KOPT-K1 (cell line): ENCODE data around the gene AARS2.
A peak's percentile ranks its signal among the peaks of the same experiment; 100 is the strongest.
"Not testable (repeated sequence)": the region's sequence is repeated elsewhere in the genome, so short reads cannot be mapped to it uniquely, and the experiment has no call there.

ENCODE experiments used
- H3K27ac ChIP-seq: fragments of 200-600 bp; sonication (generic); 2 replicates; pipeline ENCODE4 v1.5.1; 2016; ENCODE audit warnings: antibody characterized with exemption, mild to moderate bottlenecking, low read depth, low read length; ENCODE audit not compliant: poor library complexity, severe bottlenecking
- H3K36me3 ChIP-seq: fragments of 200-600 bp; sonication (generic); 2 replicates; pipeline ENCODE4 v1.5.1; 2017; ENCODE audit warnings: antibody characterized with exemption, mild to moderate bottlenecking, low read length, moderate library complexity; ENCODE audit not compliant: insufficient read depth
- H3K9me3 ChIP-seq: fragments of 200-600 bp; sonication (generic); 2 replicates; pipeline ENCODE4 v1.5.1; 2017; ENCODE audit warnings: antibody characterized with exemption, low read length, mild to moderate bottlenecking; ENCODE audit not compliant: insufficient read depth, poor library complexity, severe bottlenecking

The AARS2 gene

GRCh38 chr6:44312901-44313788 is at the start of gene AARS2:
Gene AARS2 (minus strand): TSS chr6:44313347. CDS start chr6:44313323, 24 bp downstream.
- Histone ChIP-seq H3K27ac (peak within 1 kb of the TSS; percentile 81), H3K9me3 (no peaks in the 10 kb centered on the region), H3K36me3 (peaks cover 38% of the 10 kb centered on the region)

GRCh38 chr6:44361947-44362346 is 48.8 kb upstream of the AARS2 start:
- no peaks in the 10 kb centered on the region for H3K9me3 ChIP-seq
- no peaks in the 10 kb centered on the region for H3K36me3 ChIP-seq
- H3K27ac ChIP-seq = no peak overlapping the region

DNA sequence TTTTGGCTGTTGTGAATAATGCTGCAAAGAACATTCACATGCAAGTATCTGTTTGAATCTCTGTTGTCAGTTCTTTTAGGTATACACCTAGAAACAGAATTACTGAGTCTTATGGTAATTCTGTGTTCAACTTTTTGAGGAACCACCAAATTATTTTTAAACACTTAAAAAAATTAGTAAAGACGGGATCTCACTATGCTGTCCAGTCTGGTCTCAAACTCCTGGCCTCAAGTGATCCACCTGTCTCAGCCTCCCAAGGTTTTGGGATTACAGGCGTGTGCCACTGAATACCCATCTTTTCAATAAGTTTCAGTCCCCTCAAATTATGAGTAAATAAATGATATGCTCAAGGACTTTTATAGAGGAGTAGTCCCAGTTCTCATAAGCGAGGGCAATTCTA is 46.8 kb upstream of the AARS2 start:
- no peak overlapping the region for H3K27ac ChIP-seq
- no peaks in the 10 kb centered on the region for H3K9me3 ChIP-seq
- H3K36me3 ChIP-seq = no peaks in the 10 kb centered on the region

- Histone ChIP-seq H3K27ac (no peak overlapping the region), H3K9me3 (no peaks in the 10 kb centered on the region), H3K36me3 (no peaks in the 10 kb centered on the region)
Observed at GRCh38 chr6:44356487-44356886, 43.3 kb upstream of the AARS2 start.

- Histone ChIP-seq H3K9me3 (no peaks in the 10 kb centered on the region), H3K36me3 (no peaks in the 10 kb centered on the region), H3K27ac (no peak overlapping the region)
Observed at GRCh38 chr6:44355640-44356039, 42.5 kb upstream of the AARS2 start.

- Histone ChIP-seq H3K9me3 (no peaks in the 10 kb centered on the region), H3K36me3 (no peaks in the 10 kb centered on the region), H3K27ac (no peak overlapping the region)
Observed at GRCh38 chr6:44353336-44353735, 40.2 kb upstream of the AARS2 start.

GRCh38 chr6:44352259-44352658 is 39.1 kb upstream of the AARS2 start:
- no peaks in the 10 kb centered on the region for H3K36me3 ChIP-seq
- H3K9me3 ChIP-seq = no peaks in the 10 kb centered on the region
- H3K27ac ChIP-seq = no peak overlapping the region

- H3K27ac ChIP-seq, H3K36me3 ChIP-seq, H3K9me3 ChIP-seq: not testable (repeated sequence)
Observed at GRCh38 chr6:44350650-44350994, 37.5 kb upstream of the AARS2 start.

DNA sequence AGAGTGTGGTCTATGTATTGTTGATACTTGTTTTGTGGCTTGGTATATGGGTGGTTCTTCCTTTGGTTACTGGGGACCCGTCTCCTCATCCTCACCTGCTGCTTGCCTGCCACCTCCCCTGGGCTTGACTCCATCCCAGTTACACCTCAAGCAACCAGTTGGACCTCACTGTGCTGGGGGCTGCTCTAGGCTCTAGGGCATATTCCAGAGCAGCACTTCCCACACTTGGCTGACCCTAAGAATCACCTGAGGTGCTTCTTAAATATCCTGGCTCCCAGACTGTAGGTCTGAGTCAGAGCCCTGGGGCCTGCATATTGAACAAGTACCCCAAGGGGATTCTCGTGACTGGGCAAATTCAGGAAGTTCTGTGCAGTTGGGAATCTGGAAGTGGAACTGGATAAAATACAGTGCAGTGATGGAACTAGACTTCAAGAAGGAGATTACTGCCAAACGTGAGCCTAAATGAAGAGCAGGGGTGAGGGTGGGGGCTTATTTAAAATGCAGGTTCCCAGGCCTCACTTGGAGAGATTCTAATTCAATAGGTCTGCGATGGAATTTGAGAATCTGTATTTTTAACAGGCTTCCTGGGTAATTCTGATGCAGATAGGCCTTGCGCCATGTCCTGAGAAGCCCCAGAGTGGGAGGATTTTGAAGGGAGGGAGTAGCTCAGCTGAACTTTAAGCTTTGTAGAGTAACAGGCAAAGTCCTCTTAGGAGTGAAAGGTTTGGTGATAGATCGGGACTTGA is 36.9 kb upstream of the AARS2 start:
- Histone ChIP-seq H3K36me3 (no peaks in the 10 kb centered on the region), H3K9me3 (no peaks in the 10 kb centered on the region), H3K27ac (no peak overlapping the region)

DNA sequence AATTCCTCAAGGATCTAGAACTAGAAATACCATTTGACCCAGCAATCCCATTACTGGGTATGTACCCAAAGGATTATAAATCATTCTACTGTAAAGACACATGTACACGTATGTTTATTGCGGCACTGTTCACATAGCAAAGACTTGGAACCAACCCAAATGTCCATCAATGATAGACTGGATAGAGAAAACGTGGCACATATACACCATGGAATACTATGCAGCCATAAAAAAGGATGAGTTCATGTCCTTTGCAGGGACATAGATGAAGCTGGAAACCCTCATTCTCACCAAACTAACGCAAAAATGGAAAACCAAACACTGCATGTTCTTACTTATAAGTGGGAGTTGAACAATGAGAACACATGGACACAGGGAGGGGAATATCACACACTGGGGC is 33.7 kb upstream of the AARS2 start:
- H3K9me3 ChIP-seq, H3K27ac ChIP-seq, H3K36me3 ChIP-seq: not testable (repeated sequence)

GRCh38 chr6:44342489-44342888 is 29.3 kb upstream of the AARS2 start, which contains the start of gene SPATS1:
Gene SPATS1 (plus strand): TSS chr6:44342650. CDS start chr6:44343096, 446 bp downstream.
- no peak within 1 kb of the TSS for H3K27ac ChIP-seq
- no peaks in the 10 kb centered on the region for H3K9me3 ChIP-seq
- no peaks in the 10 kb centered on the region for H3K36me3 ChIP-seq

- Histone ChIP-seq H3K27ac (no peak overlapping the region), H3K9me3 (no peaks in the 10 kb centered on the region), H3K36me3 (no peaks in the 10 kb centered on the region)
Observed at GRCh38 chr6:44342052-44342451, 28.9 kb upstream of the AARS2 start.

- H3K9me3 ChIP-seq = no peaks in the 10 kb centered on the region
- no peaks in the 10 kb centered on the region for H3K36me3 ChIP-seq
Observed at GRCh38 chr6:44341095-44341890, 28.1 kb upstream of the AARS2 start.

GRCh38 chr6:44339763-44340625 is 26.8 kb upstream of the AARS2 start:
- no peak overlapping the region for H3K27ac ChIP-seq
- H3K36me3 ChIP-seq = no peaks in the 10 kb centered on the region
- H3K9me3 ChIP-seq = no peaks in the 10 kb centered on the region

More at GRCh38 chr6:44341095-44341890, 28.1 kb upstream of the AARS2 start:
- H3K27ac ChIP-seq = no peak overlapping the region
